Skin of body (tissue), 2 donors: ENCODE results near the gene AGT. TPM values are rescaled to one million over a fixed set of nuclear protein-coding genes. Genes with fewer than 3 reads are reported as not detected.
"Not testable (repeated sequence)": the region's sequence is repeated elsewhere in the genome, so short reads cannot be mapped to it uniquely, and the experiment has no call there.

ENCODE experiments used
- DNase-seq: peaks from one replicate; lab custom pipeline; 2025; lab: John Stamatoyannopoulos, UW
- total RNA-seq: library from RNA; depleted of rRNA; stranded (reverse); fragments of >200 nt; gene quantifications from one replicate; pipeline ENCODE4 v1.2.3, GENCODE V29; 2014

Gene AGT
- total RNA-seq, 1 donor from 2014 or later: 6.0 TPM

GRCh38 chr1:230707732-230708630 is 5.9 kb downstream of the AGT start:
- DNase-seq: no peak

GRCh38 chr1:230706887-230707731 is 6.8 kb downstream of the AGT start:
- no peak for DNase-seq

GRCh38 chr1:230706020-230706699 is 7.8 kb downstream of the AGT start:
- no peak for DNase-seq

GRCh38 chr1:230705289-230706019 is 8.5 kb downstream of the AGT start:
- DNase-seq: no peak

GRCh38 chr1:230704830-230705229 is 9.1 kb downstream of the AGT start:
- DNase-seq: no peak

GRCh38 chr1:230703679-230704385 is 10.1 kb downstream of the AGT start:
- no peak for DNase-seq

- no peak for DNase-seq
Observed at GRCh38 chr1:230702934-230703678, 10.8 kb downstream of the AGT start.

- no peak for DNase-seq
Observed at GRCh38 chr1:230701895-230702768, 11.8 kb downstream of the AGT start.

GRCh38 chr1:230701434-230701833 is 12.5 kb downstream of the AGT start:
- DNase-seq: no peak

GRCh38 chr1:230700132-230700531 is 13.8 kb downstream of the AGT start:
- no peak for DNase-seq

GRCh38 chr1:230699716-230700115 is 14.2 kb downstream of the AGT start:
- DNase-seq: no peak

- DNase-seq: not testable (repeated sequence)
Observed at GRCh38 chr1:230698964-230699363, 15.0 kb downstream of the AGT start.

- no peak for DNase-seq
Observed at GRCh38 chr1:230698130-230698529, 15.8 kb downstream of the AGT start.

- peak; percentile 11 for DNase-seq
Observed at GRCh38 chr1:230696722-230697437, 17.0 kb downstream of the AGT start.

GRCh38 chr1:230696218-230696617 is 17.7 kb downstream of the AGT start:
- no peak for DNase-seq

- DNase-seq: no peak
Observed at GRCh38 chr1:230694991-230695390, 18.9 kb downstream of the AGT start.

GRCh38 chr1:230694464-230694863 is 19.5 kb downstream of the AGT start:
- DNase-seq: no peak

- DNase-seq: no peak
Observed at GRCh38 chr1:230693777-230694176, 20.1 kb downstream of the AGT start.
